HG03064 (cell line): ENCODE results near the gene PLA2G1B.

Source experiments
- ATAC-seq: cut with Tn5 transposase; IDR thresholded peaks from one replicate; pipeline ENCODE4 v1.9.1; 2021; ENCODE audit warnings: low read depth; ENCODE audit not compliant: unreplicated experiment

The PLA2G1B gene

GRCh38 chr12:120327593-120327992 is at the start of gene PLA2G1B:
TSS of gene PLA2G1B (minus strand) at chr12:120327779. CDS start at chr12:120327753, 26 bp downstream.
- no peak for ATAC-seq

GRCh38 chr12:120376934-120377572 is 49.5 kb upstream of the PLA2G1B start:
- ATAC-seq = no peak

- ATAC-seq = no peak
Observed at GRCh38 chr12:120376416-120376815, 48.8 kb upstream of the PLA2G1B start.

- ATAC-seq = no peak
Observed at GRCh38 chr12:120376009-120376408, 48.4 kb upstream of the PLA2G1B start.

GRCh38 chr12:120373683-120374082 is 46.1 kb upstream of the PLA2G1B start:
- no peak for ATAC-seq

GRCh38 chr12:120370343-120371243 is 43.0 kb upstream of the PLA2G1B start:
- ATAC-seq = no peak

GRCh38 chr12:120369603-120370342 is 42.2 kb upstream of the PLA2G1B start:
- ATAC-seq = no peak

GRCh38 chr12:120368789-120369602 is 41.4 kb upstream of the PLA2G1B start, which contains the start of gene MSI1:
TSS of gene MSI1 (minus strand) at chr12:120369164. CDS start at chr12:120369091, 73 bp downstream.
- ATAC-seq = no peak

GRCh38 chr12:120367924-120368788 is 40.6 kb upstream of the PLA2G1B start:
- no peak for ATAC-seq

GRCh38 chr12:120367233-120367923 is 39.8 kb upstream of the PLA2G1B start:
- no peak for ATAC-seq

- no peak for ATAC-seq
Observed at GRCh38 chr12:120366845-120367232, 39.3 kb upstream of the PLA2G1B start.

GRCh38 chr12:120366341-120366705 is 38.7 kb upstream of the PLA2G1B start:
- ATAC-seq = no peak

- ATAC-seq = no peak
Observed at GRCh38 chr12:120365675-120366340, 38.2 kb upstream of the PLA2G1B start.

GRCh38 chr12:120364487-120364886 is 36.9 kb upstream of the PLA2G1B start:
- ATAC-seq = no peak

- no peak for ATAC-seq
Observed at GRCh38 chr12:120363274-120363855, 35.8 kb upstream of the PLA2G1B start.

- no peak for ATAC-seq
Observed at GRCh38 chr12:120362516-120363273, 35.1 kb upstream of the PLA2G1B start.
